ENCODE results near the gene SH3GLB2.
A peak's percentile ranks its signal among the peaks of the same experiment; 100 is the strongest.

Gene SH3GLB2

GRCh38 chr9:129023036-129023907 lies 4.9 kb downstream of the SH3GLB2 start:
- H3K4me3 ChIP-seq (ENCODE audit: low read depth in 1 of 5, low read length in 5 of 5), result no peak overlapping the region
- no peaks in the 10 kb centered on the region for H3K9me3 ChIP-seq (ENCODE audit: control insufficient read depth in 5 of 5, low read length in 5 of 5)
- H3K9ac ChIP-seq (ENCODE audit: low read length in 5 of 5), result no peak overlapping the region
- H3K27me3 ChIP-seq (ENCODE audit: control insufficient read depth in 5 of 5, insufficient read depth in 4 of 5, low read length in 5 of 5), result no peaks in the 10 kb centered on the region
- no peak overlapping the region for H3K27ac ChIP-seq (ENCODE audit: low read depth, low read length)
- H3K36me3 ChIP-seq (ENCODE audit: control insufficient read depth in 5 of 5, insufficient read depth in 5 of 5, low read length in 5 of 5), result peaks cover 0 to 5% (median 0%) of the 10 kb centered on the region in 5 donors
- H3K4me1 ChIP-seq (ENCODE audit: control insufficient read depth in 5 of 5, insufficient read depth in 5 of 5, low read length in 5 of 5), result peaks cover 4 to 28% (median 21%) of the 10 kb centered on the region in 5 donors

GRCh38 chr9:129022037-129022436 lies 6.1 kb downstream of the SH3GLB2 start:
- Histone ChIP-seq H3K4me3 (ENCODE audit: low read depth in 1 of 5, low read length in 5 of 5) (no peak overlapping the region), H3K27me3 (ENCODE audit: control insufficient read depth in 5 of 5, insufficient read depth in 4 of 5, low read length in 5 of 5) (no peaks in the 10 kb centered on the region), H3K36me3 (ENCODE audit: control insufficient read depth in 5 of 5, insufficient read depth in 5 of 5, low read length in 5 of 5) (peaks cover 0 to 11% (median 0%) of the 10 kb centered on the region in 5 donors), H3K27ac (ENCODE audit: low read depth, low read length) (no peak overlapping the region), H3K9me3 (ENCODE audit: control insufficient read depth in 5 of 5, low read length in 5 of 5) (no peaks in the 10 kb centered on the region), H3K4me1 (ENCODE audit: control insufficient read depth in 5 of 5, insufficient read depth in 5 of 5, low read length in 5 of 5) (peaks cover under 1 to 20% (median 13%) of the 10 kb centered on the region in 5 donors), H3K9ac (ENCODE audit: low read length in 5 of 5) (no peak overlapping the region)

GRCh38 chr9:129021091-129021490 lies 7.0 kb downstream of the SH3GLB2 start:
- H3K4me1 ChIP-seq (ENCODE audit: control insufficient read depth in 5 of 5, insufficient read depth in 5 of 5, low read length in 5 of 5), result peaks cover 0 to 12% (median 9%) of the 10 kb centered on the region in 5 donors
- peak overlapping the region in 1 of 5 donors; percentile 39 for H3K9ac ChIP-seq (ENCODE audit: low read length in 5 of 5)
- no peak overlapping the region for H3K27ac ChIP-seq (ENCODE audit: low read depth, low read length)
- peaks cover 0 to 11% (median 0%) of the 10 kb centered on the region in 5 donors for H3K36me3 ChIP-seq (ENCODE audit: control insufficient read depth in 5 of 5, insufficient read depth in 5 of 5, low read length in 5 of 5)
- no peaks in the 10 kb centered on the region for H3K9me3 ChIP-seq (ENCODE audit: control insufficient read depth in 5 of 5, low read length in 5 of 5)
- no peak overlapping the region for H3K4me3 ChIP-seq (ENCODE audit: low read depth in 1 of 5, low read length in 5 of 5)
- H3K27me3 ChIP-seq (ENCODE audit: control insufficient read depth in 5 of 5, insufficient read depth in 4 of 5, low read length in 5 of 5), result no peaks in the 10 kb centered on the region

GRCh38 chr9:129014608-129015007 lies 13.5 kb downstream of the SH3GLB2 start:
- H3K27ac ChIP-seq (ENCODE audit: low read depth, low read length), result no peak overlapping the region
- no peaks in the 10 kb centered on the region for H3K27me3 ChIP-seq (ENCODE audit: control insufficient read depth in 5 of 5, insufficient read depth in 4 of 5, low read length in 5 of 5)
- no peaks in the 10 kb centered on the region for H3K9me3 ChIP-seq (ENCODE audit: control insufficient read depth in 5 of 5, low read length in 5 of 5)
- H3K4me3 ChIP-seq (ENCODE audit: low read depth in 1 of 5, low read length in 5 of 5), result no peak overlapping the region
- peaks cover 0 to 61% (median 37%) of the 10 kb centered on the region in 5 donors for H3K36me3 ChIP-seq (ENCODE audit: control insufficient read depth in 5 of 5, insufficient read depth in 5 of 5, low read length in 5 of 5)
- H3K9ac ChIP-seq (ENCODE audit: low read length in 5 of 5), result no peak overlapping the region
- no peaks in the 10 kb centered on the region for H3K4me1 ChIP-seq (ENCODE audit: control insufficient read depth in 5 of 5, insufficient read depth in 5 of 5, low read length in 5 of 5)

- Histone ChIP-seq H3K9ac (ENCODE audit: low read length in 5 of 5) (no peak overlapping the region), H3K27ac (ENCODE audit: low read depth, low read length) (no peak overlapping the region), H3K4me1 (ENCODE audit: control insufficient read depth in 5 of 5, insufficient read depth in 5 of 5, low read length in 5 of 5) (no peaks in the 10 kb centered on the region), H3K27me3 (ENCODE audit: control insufficient read depth in 5 of 5, insufficient read depth in 4 of 5, low read length in 5 of 5) (no peaks in the 10 kb centered on the region), H3K36me3 (ENCODE audit: control insufficient read depth in 5 of 5, insufficient read depth in 5 of 5, low read length in 5 of 5) (peaks cover 0 to 65% (median 38%) of the 10 kb centered on the region in 5 donors), H3K9me3 (ENCODE audit: control insufficient read depth in 5 of 5, low read length in 5 of 5) (no peaks in the 10 kb centered on the region), H3K4me3 (ENCODE audit: low read depth in 1 of 5, low read length in 5 of 5) (no peak overlapping the region)
Observed at GRCh38 chr9:129014124-129014523, 14.0 kb downstream of the SH3GLB2 start.

GRCh38 chr9:129013674-129014073 lies 14.5 kb downstream of the SH3GLB2 start:
- no peaks in the 10 kb centered on the region for H3K4me1 ChIP-seq (ENCODE audit: control insufficient read depth in 5 of 5, insufficient read depth in 5 of 5, low read length in 5 of 5)
- H3K27ac ChIP-seq (ENCODE audit: low read depth, low read length), result no peak overlapping the region
- H3K27me3 ChIP-seq (ENCODE audit: control insufficient read depth in 5 of 5, insufficient read depth in 4 of 5, low read length in 5 of 5), result no peaks in the 10 kb centered on the region
- H3K9ac ChIP-seq (ENCODE audit: low read length in 5 of 5), result no peak overlapping the region
- no peak overlapping the region for H3K4me3 ChIP-seq (ENCODE audit: low read depth in 1 of 5, low read length in 5 of 5)
- H3K9me3 ChIP-seq (ENCODE audit: control insufficient read depth in 5 of 5, low read length in 5 of 5), result no peaks in the 10 kb centered on the region
- peaks cover 0 to 65% (median 42%) of the 10 kb centered on the region in 5 donors for H3K36me3 ChIP-seq (ENCODE audit: control insufficient read depth in 5 of 5, insufficient read depth in 5 of 5, low read length in 5 of 5)

GRCh38 chr9:129012893-129013448 lies 15.2 kb downstream of the SH3GLB2 start:
- no peaks in the 10 kb centered on the region for H3K27me3 ChIP-seq (ENCODE audit: control insufficient read depth in 5 of 5, insufficient read depth in 4 of 5, low read length in 5 of 5)
- H3K36me3 ChIP-seq (ENCODE audit: control insufficient read depth in 5 of 5, insufficient read depth in 5 of 5, low read length in 5 of 5), result peaks cover 0 to 71% (median 49%) of the 10 kb centered on the region in 5 donors
- no peak overlapping the region for H3K4me3 ChIP-seq (ENCODE audit: low read depth in 1 of 5, low read length in 5 of 5)
- peaks cover 0 to under 1% (median 0%) of the 10 kb centered on the region in 5 donors for H3K4me1 ChIP-seq (ENCODE audit: control insufficient read depth in 5 of 5, insufficient read depth in 5 of 5, low read length in 5 of 5)
- no peak overlapping the region for H3K27ac ChIP-seq (ENCODE audit: low read depth, low read length)
- H3K9me3 ChIP-seq (ENCODE audit: control insufficient read depth in 5 of 5, low read length in 5 of 5), result no peaks in the 10 kb centered on the region
- no peak overlapping the region for H3K9ac ChIP-seq (ENCODE audit: low read length in 5 of 5)

GRCh38 chr9:129012343-129012742 lies 15.8 kb downstream of the SH3GLB2 start:
- no peak overlapping the region for H3K9ac ChIP-seq (ENCODE audit: low read length in 5 of 5)
- peaks cover 0 to 74% (median 53%) of the 10 kb centered on the region in 5 donors for H3K36me3 ChIP-seq (ENCODE audit: control insufficient read depth in 5 of 5, insufficient read depth in 5 of 5, low read length in 5 of 5)
- peaks cover 0 to 7% (median 0%) of the 10 kb centered on the region in 5 donors for H3K4me1 ChIP-seq (ENCODE audit: control insufficient read depth in 5 of 5, insufficient read depth in 5 of 5, low read length in 5 of 5)
- H3K27ac ChIP-seq (ENCODE audit: low read depth, low read length), result no peak overlapping the region
- no peak overlapping the region for H3K4me3 ChIP-seq (ENCODE audit: low read depth in 1 of 5, low read length in 5 of 5)
- no peaks in the 10 kb centered on the region for H3K27me3 ChIP-seq (ENCODE audit: control insufficient read depth in 5 of 5, insufficient read depth in 4 of 5, low read length in 5 of 5)
- H3K9me3 ChIP-seq (ENCODE audit: control insufficient read depth in 5 of 5, low read length in 5 of 5), result no peaks in the 10 kb centered on the region

- Histone ChIP-seq H3K9ac (ENCODE audit: low read length in 5 of 5) (no peak overlapping the region), H3K36me3 (ENCODE audit: control insufficient read depth in 5 of 5, insufficient read depth in 5 of 5, low read length in 5 of 5) (peaks cover 0 to 72% (median 53%) of the 10 kb centered on the region in 5 donors), H3K4me1 (ENCODE audit: control insufficient read depth in 5 of 5, insufficient read depth in 5 of 5, low read length in 5 of 5) (peaks cover 0 to 12% (median 4%) of the 10 kb centered on the region in 5 donors), H3K9me3 (ENCODE audit: control insufficient read depth in 5 of 5, low read length in 5 of 5) (no peaks in the 10 kb centered on the region), H3K27me3 (ENCODE audit: control insufficient read depth in 5 of 5, insufficient read depth in 4 of 5, low read length in 5 of 5) (no peaks in the 10 kb centered on the region), H3K4me3 (ENCODE audit: low read depth in 1 of 5, low read length in 5 of 5) (no peak overlapping the region), H3K27ac (ENCODE audit: low read depth, low read length) (no peak overlapping the region)
Observed at GRCh38 chr9:129011761-129012181, 16.4 kb downstream of the SH3GLB2 start.

GRCh38 chr9:129011170-129011569 lies 17.0 kb downstream of the SH3GLB2 start:
- H3K4me1 ChIP-seq (ENCODE audit: control insufficient read depth in 5 of 5, insufficient read depth in 5 of 5, low read length in 5 of 5), result peaks cover 0 to 16% (median 9%) of the 10 kb centered on the region in 5 donors
- H3K4me3 ChIP-seq (ENCODE audit: low read depth in 1 of 5, low read length in 5 of 5), result no peak overlapping the region
- no peaks in the 10 kb centered on the region for H3K9me3 ChIP-seq (ENCODE audit: control insufficient read depth in 5 of 5, low read length in 5 of 5)
- no peak overlapping the region for H3K27ac ChIP-seq (ENCODE audit: low read depth, low read length)
- H3K27me3 ChIP-seq (ENCODE audit: control insufficient read depth in 5 of 5, insufficient read depth in 4 of 5, low read length in 5 of 5), result no peaks in the 10 kb centered on the region
- peaks cover 0 to 78% (median 58%) of the 10 kb centered on the region in 5 donors for H3K36me3 ChIP-seq (ENCODE audit: control insufficient read depth in 5 of 5, insufficient read depth in 5 of 5, low read length in 5 of 5)
- H3K9ac ChIP-seq (ENCODE audit: low read length in 5 of 5), result no peak overlapping the region

Data from subcutaneous abdominal adipose tissue (tissue), 5 donors.